MM.1S (cell line): ENCODE results near the gene CCDC88B.

Source experiments
- DNase-seq: peaks from one replicate; pipeline ENCODE4 v3.0.0-alpha.2; 2015
- H2AFZ ChIP-seq: fragments of 300-600 bp; sonication (generic); 2 replicates; pipeline ENCODE4 v1.6.0; 2016; ENCODE audit warnings: antibody characterized with exemption, low read length
- H3F3A ChIP-seq: fragments of 300-600 bp; sonication (generic); 2 replicates; pipeline ENCODE4 v1.6.1; 2016; ENCODE audit warnings: mild to moderate bottlenecking, antibody characterized with exemption, low read length, moderate library complexity, mixed read lengths; ENCODE audit not compliant: insufficient read depth
- H3K27ac ChIP-seq: fragments of 300-600 bp; sonication (generic); 2 replicates; pipeline ENCODE4 v1.5.1; 2016; ENCODE audit warnings: mild to moderate bottlenecking, low read length
- H3K27me3 ChIP-seq: fragments of 300-600 bp; sonication (generic); replicated peaks from 2 replicates; pipeline ENCODE4 v1.6.0; 2016; ENCODE audit warnings: low read length; ENCODE audit not compliant: insufficient read depth
- H3K36me3 ChIP-seq: fragments of 300-600 bp; sonication (generic); replicated peaks from 2 replicates; pipeline ENCODE4 v1.6.1; 2016; ENCODE audit warnings: mild to moderate bottlenecking, low read length, mixed read lengths; ENCODE audit not compliant: insufficient read depth
- H3K4me1 ChIP-seq: fragments of 300-600 bp; sonication (generic); 2 replicates; pipeline ENCODE4 v1.6.1; 2016; ENCODE audit warnings: low read length, mixed read lengths
- H3K4me2 ChIP-seq: fragments of 300-600 bp; sonication (generic); 2 replicates; pipeline ENCODE4 v1.6.0; 2016; ENCODE audit warnings: low read depth, low read length
- H3K4me3 ChIP-seq: fragments of 300-600 bp; sonication (generic); 2 replicates; pipeline ENCODE4 v1.5.1; 2016; ENCODE audit warnings: low read length, mixed read lengths
- H3K79me2 ChIP-seq: fragments of 300-600 bp; sonication (generic); 2 replicates; pipeline ENCODE4 v1.6.1; 2016; ENCODE audit warnings: mixed run types, low read length, mixed read lengths
- H3K9ac ChIP-seq: fragments of 300-600 bp; sonication (generic); 2 replicates; pipeline ENCODE4 v1.6.1; 2016; ENCODE audit warnings: low read length, mixed read lengths
- H3K9me2 ChIP-seq: fragments of 300-600 bp; sonication (generic); replicated peaks from 2 replicates; pipeline ENCODE4 v1.6.1; 2016; ENCODE audit warnings: mild to moderate bottlenecking, low read length, mixed read lengths; ENCODE audit not compliant: insufficient read depth
- H3K9me3 ChIP-seq: fragments of 300-600 bp; sonication (generic); replicated peaks from 2 replicates; pipeline ENCODE4 v1.6.1; 2016; ENCODE audit warnings: mild to moderate bottlenecking, low read length, mixed read lengths; ENCODE audit not compliant: insufficient read depth
- H4K20me1 ChIP-seq: fragments of 300-600 bp; sonication (generic); 2 replicates; pipeline ENCODE4 v1.6.1; 2016; ENCODE audit warnings: mild to moderate bottlenecking, low read length, moderate library complexity, mixed read lengths; ENCODE audit not compliant: insufficient read depth
- CTCF ChIP-seq: fragments of 300-600 bp; sonication (generic); IDR thresholded peaks from 2 replicates; pipeline ENCODE4 v1.5.1; 2016; ENCODE audit warnings: antibody characterized with exemption, low read length, mixed read lengths
- EZH2 ChIP-seq: fragments of 300-600 bp; sonication (generic); optimal IDR thresholded peaks from 2 replicates; pipeline ENCODE3; 2017; ENCODE audit warnings: low read depth, mild to moderate bottlenecking, antibody characterized with exemption, low read length, mixed read lengths
- EZH2phosphoT487 ChIP-seq: fragments of 300-600 bp; sonication (generic); IDR thresholded peaks from 2 replicates; pipeline ENCODE4 v1.6.1; 2018; ENCODE audit warnings: antibody characterized with exemption, low read length

The CCDC88B gene

GRCh38 chr11:64384981-64385944 is 45.3 kb downstream of the CCDC88B start:
- Histone ChIP-seq H3K9me3 (no peaks in the 10 kb centered on the region), H4K20me1 (no peaks in the 10 kb centered on the region), H3K27ac (no peak overlapping the region), H3K4me2 (no peak overlapping the region), H3K4me3 (no peak overlapping the region), H3K4me1 (no peaks in the 10 kb centered on the region), H3K27me3 (peaks cover 84% of the 10 kb centered on the region), H3K9me2 (no peaks in the 10 kb centered on the region), H3K9ac (no peak overlapping the region), H3K36me3 (no peaks in the 10 kb centered on the region), H2AFZ (no peak overlapping the region), H3K79me2 (no peaks in the 10 kb centered on the region), H3F3A (no peaks in the 10 kb centered on the region)
- no peak for DNase-seq
- TF ChIP-seq EZH2 (no peak), CTCF (no peak)

- Histone ChIP-seq H3K9me3 (no peaks in the 10 kb centered on the region), H3K36me3 (no peaks in the 10 kb centered on the region), H4K20me1 (no peaks in the 10 kb centered on the region), H3K27ac (no peak overlapping the region), H3K4me2 (no peak overlapping the region), H3K27me3 (peaks cover 91% of the 10 kb centered on the region), H3F3A (no peaks in the 10 kb centered on the region), H3K4me1 (no peaks in the 10 kb centered on the region), H3K4me3 (no peak overlapping the region), H2AFZ (no peak overlapping the region), H3K9ac (no peak overlapping the region), H3K9me2 (no peaks in the 10 kb centered on the region), H3K79me2 (no peaks in the 10 kb centered on the region)
- no peak for TF ChIP-seq EZH2
- no peak for TF ChIP-seq CTCF
- TF ChIP-seq EZH2phosphoT487 = no peak
- no peak for DNase-seq
Measured at GRCh38 chr11:64385945-64386704, 46.1 kb downstream of the CCDC88B start.

- Histone ChIP-seq H2AFZ (no peak overlapping the region), H3K9me2 (no peaks in the 10 kb centered on the region), H3K9ac (no peak overlapping the region), H3K9me3 (no peaks in the 10 kb centered on the region), H3K4me1 (no peaks in the 10 kb centered on the region), H3K79me2 (no peaks in the 10 kb centered on the region), H3K4me3 (no peak overlapping the region), H3F3A (no peaks in the 10 kb centered on the region), H3K4me2 (no peak overlapping the region), H3K27ac (no peak overlapping the region), H3K36me3 (no peaks in the 10 kb centered on the region), H4K20me1 (no peaks in the 10 kb centered on the region), H3K27me3 (peaks cover 91% of the 10 kb centered on the region)
- no peak for TF ChIP-seq EZH2
- TF ChIP-seq EZH2phosphoT487 = no peak
- TF ChIP-seq CTCF = no peak
- DNase-seq = no peak
Measured at GRCh38 chr11:64387916-64388315, 47.9 kb downstream of the CCDC88B start.
